BJ (cell line): Measurements from ENCODE around the gene RGS9. TPM values are rescaled to one million over a fixed set of nuclear protein-coding genes. Genes with fewer than 3 reads are reported as not detected.

Experiments used
- CTCF ChIA-PET: fragments of 350-600 bp; formaldehyde crosslinking; extraction: SDS; loops from one replicate; lab custom pipeline; 2021; ENCODE audit warnings: antibody characterized with exemption, inconsistent platforms; lab: Yijun Ruan, JAX
- POLR2A ChIA-PET: fragments of 300-600 bp; sonication (Branson Sonifier 250); formaldehyde crosslinking; extraction: SDS; loops from one replicate; lab custom pipeline; 2021; ENCODE audit warnings: antibody characterized with exemption; lab: Charles Lee
- DNase-seq: peaks from one replicate; pipeline ENCODE4 v3.0.0-alpha.2; 2011; ENCODE audit warnings: low read depth
- H3K27me3 ChIP-seq: 2 replicates; pipeline ENCODE4 v1.6.0; 2011; ENCODE audit warnings: low read length; ENCODE audit not compliant: control insufficient read depth, insufficient read depth
- H3K36me3 ChIP-seq: 2 replicates; pipeline ENCODE4 v1.5.1; 2011; ENCODE audit warnings: low read length; ENCODE audit not compliant: control insufficient read depth, insufficient read depth
- H3K4me3 ChIP-seq: 2 replicates; pipeline ENCODE4 v1.5.1; 2011; ENCODE audit warnings: low read depth, mild to moderate bottlenecking, control low read depth, low read length
- polyA plus RNA-seq: library from polyadenylated mRNA; depleted of rRNA; stranded (reverse); fragments of >200 nt; gene quantifications from 2 replicates; pipeline ENCODE4 v1.2.3, GENCODE V29; 2011
- TF ChIP-seq, protein P1 (sequence below): IDR thresholded peaks from 2 replicates; pipeline ENCODE4 v1.5.1; 2011; ENCODE audit warnings: low read depth, mild to moderate bottlenecking, control low read depth, inconsistent platforms, low read length, moderate library complexity; ENCODE audit not compliant: insufficient read depth

Gene RGS9
- polyA plus RNA-seq, 1 experiment: 1.6 TPM

DNA sequence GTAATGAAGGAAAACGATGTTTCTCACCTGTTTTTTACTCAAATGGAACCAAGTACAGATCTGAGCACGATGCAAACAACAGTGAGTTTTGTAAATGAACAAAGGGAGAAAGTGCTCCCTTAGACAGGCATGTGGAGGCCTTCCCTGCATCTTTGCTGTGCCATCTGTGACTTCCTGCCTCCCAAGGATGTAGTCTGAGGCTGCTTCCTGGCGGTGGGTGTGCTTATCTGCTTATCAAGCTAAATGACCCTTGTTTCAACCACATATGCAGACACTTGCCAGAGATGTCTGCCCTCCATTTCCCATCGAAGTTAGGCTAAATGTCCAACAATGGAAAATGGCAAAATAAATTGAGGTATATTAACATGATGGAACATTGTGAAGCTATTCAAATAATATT is 34.6 kb downstream of the RGS9 start:
- DNase-seq: no peak
- ChIA-PET POLR2A (no interaction called here), CTCF (interaction anchor here (0.9 kb wide), 1 partner anchor 34 kb away, joined by 3 read pairs; the partner anchor contains the start of gene RGS9)
- Histone ChIP-seq H3K27me3 (no peaks in the 10 kb centered on the region), H3K36me3 (no peaks in the 10 kb centered on the region), H3K4me3 (no peak overlapping the region)
- TF ChIP-seq, protein P1, sequence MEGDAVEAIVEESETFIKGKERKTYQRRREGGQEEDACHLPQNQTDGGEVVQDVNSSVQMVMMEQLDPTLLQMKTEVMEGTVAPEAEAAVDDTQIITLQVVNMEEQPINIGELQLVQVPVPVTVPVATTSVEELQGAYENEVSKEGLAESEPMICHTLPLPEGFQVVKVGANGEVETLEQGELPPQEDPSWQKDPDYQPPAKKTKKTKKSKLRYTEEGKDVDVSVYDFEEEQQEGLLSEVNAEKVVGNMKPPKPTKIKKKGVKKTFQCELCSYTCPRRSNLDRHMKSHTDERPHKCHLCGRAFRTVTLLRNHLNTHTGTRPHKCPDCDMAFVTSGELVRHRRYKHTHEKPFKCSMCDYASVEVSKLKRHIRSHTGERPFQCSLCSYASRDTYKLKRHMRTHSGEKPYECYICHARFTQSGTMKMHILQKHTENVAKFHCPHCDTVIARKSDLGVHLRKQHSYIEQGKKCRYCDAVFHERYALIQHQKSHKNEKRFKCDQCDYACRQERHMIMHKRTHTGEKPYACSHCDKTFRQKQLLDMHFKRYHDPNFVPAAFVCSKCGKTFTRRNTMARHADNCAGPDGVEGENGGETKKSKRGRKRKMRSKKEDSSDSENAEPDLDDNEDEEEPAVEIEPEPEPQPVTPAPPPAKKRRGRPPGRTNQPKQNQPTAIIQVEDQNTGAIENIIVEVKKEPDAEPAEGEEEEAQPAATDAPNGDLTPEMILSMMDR: no peak

DNA sequence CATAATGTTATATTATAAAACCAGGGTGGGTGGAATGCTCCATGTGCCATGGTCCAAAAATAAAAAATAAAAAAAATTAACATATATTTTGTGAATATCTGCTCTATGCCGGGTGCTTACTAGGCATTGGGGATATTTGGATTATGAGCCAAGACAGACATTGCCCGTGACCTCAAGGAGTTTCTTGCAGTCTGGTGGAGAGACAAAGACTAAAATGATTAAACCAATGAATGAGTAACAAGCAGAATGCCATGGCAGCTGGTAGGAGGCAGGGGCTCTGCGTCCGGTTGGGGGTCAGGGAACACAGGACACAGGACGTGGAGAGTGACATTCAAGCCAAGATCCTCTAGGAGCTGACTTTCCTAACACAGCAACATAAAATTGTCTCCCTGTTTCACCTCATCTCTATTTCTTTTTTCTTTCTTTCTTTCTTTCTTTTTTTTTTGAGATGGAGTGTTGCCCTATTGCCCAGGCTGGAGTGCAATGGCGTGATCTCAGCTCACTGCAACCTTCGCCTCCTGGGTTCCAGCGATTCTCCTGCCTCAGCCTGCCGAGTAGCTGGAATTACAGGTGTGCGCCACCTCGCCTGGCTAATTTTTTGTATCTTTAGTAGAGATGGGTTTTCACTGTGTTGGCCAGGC is 35.4 kb downstream of the RGS9 start:
- Histone ChIP-seq H3K27me3 (no peaks in the 10 kb centered on the region), H3K4me3 (no peak overlapping the region), H3K36me3 (no peaks in the 10 kb centered on the region)
- ChIA-PET POLR2A (no interaction called here), CTCF (interaction anchor here (0.9 to 1.7 kb wide), 3 partner anchors 8 to 35 kb away, joined by 3 to 4 read pairs (median 4); partner anchors contain the start of gene RGS9)
- no peak for DNase-seq
- TF ChIP-seq, protein P1: no peak

DNA sequence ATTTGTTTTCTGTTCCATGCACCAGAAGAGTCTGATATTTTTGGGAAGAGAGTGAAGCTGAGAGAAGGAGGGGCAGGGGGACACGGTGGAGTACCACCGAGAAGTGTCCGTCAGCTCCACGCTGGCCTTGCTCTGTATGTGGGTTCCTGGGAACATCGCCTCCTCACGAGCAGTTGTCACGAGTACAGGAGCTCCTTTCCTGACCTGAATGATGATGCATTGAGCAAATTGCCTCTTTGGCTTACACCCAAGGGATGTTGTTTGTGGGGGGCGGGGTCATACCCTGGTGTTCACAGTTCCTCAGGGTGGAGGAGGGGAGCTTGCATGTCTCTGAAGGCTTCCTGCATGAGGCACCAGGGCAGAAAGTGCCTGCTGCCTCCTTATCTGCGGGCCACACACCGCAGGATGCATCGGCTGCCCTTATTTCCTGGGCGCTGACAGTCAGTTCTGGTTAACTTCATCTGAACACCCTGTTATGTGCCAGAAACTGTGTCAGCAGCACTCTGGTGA is 36.2 kb downstream of the RGS9 start:
- DNase-seq: no peak
- ChIA-PET POLR2A (no interaction called here), CTCF (interaction anchor here (1.3 to 1.7 kb wide), 2 partner anchors 9 kb away, joined by 4 read pairs; no protein-coding TSS in a partner anchor)
- TF ChIP-seq, protein P1: no peak
- Histone ChIP-seq H3K4me3 (no peak overlapping the region), H3K36me3 (no peaks in the 10 kb centered on the region), H3K27me3 (no peaks in the 10 kb centered on the region)

DNA sequence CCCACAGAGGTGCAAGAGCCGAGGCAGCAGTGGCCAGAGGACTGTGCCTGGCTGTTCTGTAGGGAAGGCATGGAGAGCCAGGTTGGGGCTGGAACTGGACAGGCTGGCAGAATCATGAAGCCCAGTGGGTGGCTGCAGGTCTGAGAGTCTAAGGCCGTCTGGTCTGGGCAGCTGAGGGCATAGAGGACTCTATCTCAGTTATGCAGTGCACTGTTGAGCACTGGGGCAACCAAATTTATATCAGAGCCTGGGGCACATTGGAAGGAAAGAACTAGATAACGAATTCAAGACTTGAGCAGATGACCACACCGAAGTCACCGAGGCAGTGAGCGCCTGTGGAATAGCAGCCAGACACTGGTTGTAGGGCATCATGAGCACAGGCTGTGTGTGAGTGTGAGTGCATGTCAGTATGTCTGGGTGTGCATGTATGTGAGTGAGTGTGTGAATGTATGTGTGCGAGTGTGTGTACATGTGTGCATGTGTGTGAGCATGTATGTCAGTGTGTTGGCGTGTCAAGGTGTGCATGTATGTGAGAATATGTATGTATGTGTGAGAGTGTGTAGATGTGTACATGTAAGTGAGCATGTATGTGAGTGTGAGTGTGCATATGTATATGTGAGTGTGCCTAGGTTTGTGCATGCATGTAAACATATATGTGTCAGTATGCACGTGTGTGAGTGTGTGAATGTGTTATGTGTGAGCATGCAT is 37.0 kb downstream of the RGS9 start:
- Histone ChIP-seq H3K27me3 (no peaks in the 10 kb centered on the region), H3K4me3 (no peak overlapping the region), H3K36me3 (no peaks in the 10 kb centered on the region)
- ChIA-PET CTCF (interaction anchor here (1.3 to 1.7 kb wide), 2 partner anchors 8 to 10 kb away, joined by 4 read pairs; no protein-coding TSS in a partner anchor), POLR2A (no interaction called here)
- no peak for DNase-seq
- TF ChIP-seq, protein P1: no peak

DNA sequence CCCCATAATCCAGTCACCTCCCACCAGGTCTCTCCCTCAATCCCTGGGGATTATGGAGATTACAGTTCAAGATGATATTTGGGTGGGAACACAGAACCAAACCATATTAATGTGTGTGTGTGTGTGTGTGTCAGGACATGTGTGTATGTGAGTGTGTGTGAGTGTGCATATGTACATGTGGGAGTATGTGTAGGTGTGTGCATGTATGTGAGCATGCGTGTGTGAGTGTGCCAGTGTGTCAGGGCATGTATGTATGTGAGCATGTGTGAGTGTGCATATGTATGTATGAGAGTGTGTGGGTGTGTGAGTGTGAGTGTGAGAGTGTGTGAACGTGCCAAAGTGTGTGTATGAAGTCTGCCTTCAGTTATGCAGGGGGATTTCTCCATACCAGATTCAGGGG is 37.8 kb downstream of the RGS9 start:
- ChIA-PET POLR2A (no interaction called here), CTCF (no interaction called here)
- no peaks in the 10 kb centered on the region for H3K27me3 ChIP-seq
- H3K4me3 ChIP-seq: no peak overlapping the region
- H3K36me3 ChIP-seq: no peaks in the 10 kb centered on the region
- DNase-seq: no peak
- TF ChIP-seq, protein P1: no peak
